K562 (cell line): ENCODE results near the gene IVL.

Experiments
- BHLHE40 ChIP-seq: IDR thresholded peaks from 2 replicates; pipeline ENCODE4 v1.6.1; 2011; ENCODE audit warnings: low read length, improper control_type of control experiment
- BMI1 ChIP-seq: fragments of 150-350 bp; IDR thresholded peaks from 2 replicates; pipeline ENCODE4 v1.6.1; 2014; ENCODE audit warnings: low read length
- CTCF ChIP-seq, 3 experiments: IDR thresholded peaks in 2 of 3; conservative IDR thresholded peaks in 1 of 3; 2 replicates each; pipeline ENCODE4 v1.5.1; 2011 to 2012; ENCODE audit warnings: low read length in 3 of 3, mild to moderate bottlenecking in 3 of 3, control low read depth in 2 of 3, improper control_type of control experiment in 1 of 3, inconsistent platforms in 1 of 3, low read depth in 1 of 3, mixed read lengths in 1 of 3, moderate library complexity in 1 of 3; ENCODE audit not compliant: insufficient read depth in 2 of 3
- FOXJ2 ChIP-seq: fragments of 200-800 bp; sonication (Bioruptor generic); IDR thresholded peaks from 2 replicates; pipeline ENCODE4 v1.6.1; 2016; ENCODE audit warnings: missing genetic modification characterization, missing compliant biosample characterization
- PRPF4 ChIP-seq: fragments of 200-400 bp; formaldehyde crosslinking; IDR thresholded peaks from one replicate; pipeline ENCODE4 v1.6.1; 2017; ENCODE audit warnings: low read length, low read depth, mild to moderate bottlenecking; ENCODE audit not compliant: insufficient read depth, poor library complexity, severe bottlenecking
- SMAD3 ChIP-seq: fragments of 450-650 bp; formaldehyde crosslinking; conservative IDR thresholded peaks from 2 replicates; pipeline ENCODE4 v1.4.0; 2020; ENCODE audit warnings: mild to moderate bottlenecking

- no peak for TF ChIP-seq PRPF4
- TF ChIP-seq CTCF (IDR thresholded peaks at IDR 0.05 in 2 of 3, conservative IDR thresholded peaks at IDR 0.05 in 1 of 3; ENCODE audit: insufficient read depth in 2 of 3, low read depth in 1 of 3, low read length in 3 of 3), result no peak
- TF ChIP-seq BMI1, result no peak
- no peak for TF ChIP-seq FOXJ2 (tag)
- no peak for TF ChIP-seq BHLHE40
- TF ChIP-seq SMAD3, result no peak
Measured at GRCh38 chr1:152901631-152902030, 6.7 kb upstream of the IVL start.
